Measurements from ENCODE around the gene GPR18.

The GPR18 gene

DNA sequence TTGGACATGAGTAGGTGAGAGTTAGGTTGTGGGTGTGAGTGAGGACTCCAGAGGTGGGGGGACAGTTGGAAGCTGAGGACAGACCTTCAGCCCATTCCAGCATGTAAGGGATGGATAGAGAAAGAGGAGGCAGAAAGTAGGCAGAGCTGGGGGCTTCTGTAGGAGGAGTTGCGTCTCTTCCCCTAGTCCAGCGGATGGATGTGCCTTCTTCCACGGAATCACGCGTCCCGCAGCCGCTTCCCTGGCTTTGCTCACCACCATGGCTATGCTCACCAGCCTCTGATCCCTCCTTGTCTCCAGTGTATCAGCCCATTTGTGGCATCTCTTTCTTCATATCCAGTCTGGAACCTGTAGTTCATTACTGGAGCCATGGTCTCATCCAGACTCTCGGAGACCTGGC, 52.0 kb downstream of the GPR18 start:
- DNase-seq = no peak

- no peak for DNase-seq
Observed at GRCh38 chr13:99205621-99206220, 52.5 kb downstream of the GPR18 start.

Measured in NCI-H2081 treated with DMSO at 0.1 percent for 48 hours (cell line).